ENCODE data around the gene TSPAN7.

- TF ChIP-seq CTCF (IDR thresholded peaks at IDR 0.05; ENCODE audit: insufficient read depth, low read depth, low read length) (no peak), EZH2 (IDR thresholded peaks at IDR 0.05; ENCODE audit: insufficient read depth, low read length) (no peak)
Measured at GRCh38 chrX:38697461-38697860, 136.1 kb downstream of the TSPAN7 start.

All from astrocyte (in vitro differentiated cells and primary cell).